Effector memory CD8-positive, alpha-beta T cell (primary cell): Measurements from ENCODE around the gene SMC5.
"Not testable (repeated sequence)": the region's sequence is repeated elsewhere in the genome, so short reads cannot be mapped to it uniquely, and the experiment has no call there.

Experiments used
- ATAC-seq: fragments of 150-1000 bp; cut with Tn5 transposase; replicated peaks from 2 replicates; pipeline ENCODE4 v1.10.0; 2021; ENCODE audit warnings: mild to moderate bottlenecking, moderate library complexity
- DNase-seq, 3 experiments: peaks; one replicate each; pipeline ENCODE4 v3.0.0; 2021
- H3K27ac Mint-ChIP-seq, 2 donors: one replicate each; pipeline ENCODE4 v1.8.0; 2022; ENCODE audit warnings: mild to moderate bottlenecking in 2 of 2, mixed read lengths in 2 of 2, moderate library complexity in 2 of 2
- H3K27me3 Mint-ChIP-seq, 2 donors: one replicate each; pipeline ENCODE4 v1.8.0; 2022; ENCODE audit warnings: mixed read lengths in 2 of 2
- H3K36me3 Mint-ChIP-seq: one replicate; pipeline ENCODE4 v1.8.0; 2022; ENCODE audit warnings: mild to moderate bottlenecking, moderate library complexity, mixed read lengths; ENCODE audit not compliant: insufficient read depth
- H3K4me1 Mint-ChIP-seq, 2 donors: one replicate each; pipeline ENCODE4 v1.8.0; 2022; ENCODE audit warnings: low read depth in 2 of 2, mixed read lengths in 2 of 2
- H3K4me3 Mint-ChIP-seq, 2 donors: one replicate each; pipeline ENCODE4 v1.8.0; 2022; ENCODE audit warnings: mild to moderate bottlenecking in 2 of 2, mixed read lengths in 2 of 2, moderate library complexity in 2 of 2
- H3K9me3 Mint-ChIP-seq, 2 donors: one replicate each; pipeline ENCODE4 v1.8.0; 2022; ENCODE audit warnings: mixed read lengths in 2 of 2
- total RNA-seq, 9 experiments: gene quantifications; one replicate each; lab custom pipeline; 2026; lab: John Stamatoyannopoulos, UW

Gene SMC5
- 146 to 214 (median 173) reads per million in 9 experiments for total RNA-seq

GRCh38 chr9:70258692-70259511 is at the start of gene SMC5:
SMC5 (plus strand) TSS chr9:70258978; CDS start chr9:70259079, 101 bp downstream.
- no peaks in the 10 kb centered on the region for H3K27me3 Mint-ChIP-seq
- H3K4me3 Mint-ChIP-seq: peak within 1 kb of the TSS; percentile 86 to 95
- ATAC-seq: peak; percentile 86
- H3K36me3 Mint-ChIP-seq: peaks cover 8% of the 10 kb centered on the region
- H3K4me1 Mint-ChIP-seq: peaks cover 38 to 50% of the 10 kb centered on the region in 2 donors
- peak within 1 kb of the TSS; percentile 96 to 98 for H3K27ac Mint-ChIP-seq
- no peaks in the 10 kb centered on the region for H3K9me3 Mint-ChIP-seq
- peak; percentile 88 to 92 (median 92) for DNase-seq

- H3K27me3 Mint-ChIP-seq: no peaks in the 10 kb centered on the region
- ATAC-seq (no peak), DNase-seq (no peak)
These were observed 41.7 kb upstream of the SMC5 start for GRCh38 chr9:70217029-70217428.

GRCh38 chr9:70218767-70219166 is 40.0 kb upstream of the SMC5 start:
- Mint-ChIP-seq H3K36me3 (no peaks in the 10 kb centered on the region), H3K27me3 (no peaks in the 10 kb centered on the region), H3K4me3 (no peak overlapping the region), H3K9me3 (peaks cover 0 to 11% of the 10 kb centered on the region in 2 donors), H3K27ac (no peak overlapping the region), H3K4me1 (no peaks in the 10 kb centered on the region)
- DNase-seq (no peak), ATAC-seq (no peak)

More at GRCh38 chr9:70217029-70217428, 41.7 kb upstream of the SMC5 start:
- Mint-ChIP-seq H3K4me1 (no peaks in the 10 kb centered on the region), H3K9me3 (peaks cover 0 to 12% of the 10 kb centered on the region in 2 donors), H3K4me3 (no peak overlapping the region), H3K27ac (no peak overlapping the region), H3K36me3 (no peaks in the 10 kb centered on the region)

- DNase-seq: no peak
- H3K9me3 Mint-ChIP-seq: no peaks in the 10 kb centered on the region
- no peak for ATAC-seq
- H3K4me3 Mint-ChIP-seq: no peak overlapping the region
- H3K27me3 Mint-ChIP-seq: no peaks in the 10 kb centered on the region
- H3K36me3 Mint-ChIP-seq: no peaks in the 10 kb centered on the region
- no peak overlapping the region for H3K27ac Mint-ChIP-seq
- no peaks in the 10 kb centered on the region for H3K4me1 Mint-ChIP-seq
These were observed 38.6 kb upstream of the SMC5 start for GRCh38 chr9:70220216-70220615.

GRCh38 chr9:70222354-70222753 is 36.4 kb upstream of the SMC5 start:
- no peak overlapping the region for H3K4me3 Mint-ChIP-seq
- ATAC-seq (no peak), DNase-seq (no peak)
- H3K36me3 Mint-ChIP-seq: no peaks in the 10 kb centered on the region
- no peaks in the 10 kb centered on the region for H3K4me1 Mint-ChIP-seq
- no peaks in the 10 kb centered on the region for H3K9me3 Mint-ChIP-seq
- no peaks in the 10 kb centered on the region for H3K27me3 Mint-ChIP-seq
- H3K27ac Mint-ChIP-seq: no peak overlapping the region

- Mint-ChIP-seq H3K4me3 (no peak overlapping the region), H3K27ac (no peak overlapping the region), H3K9me3 (no peaks in the 10 kb centered on the region), H3K4me1 (no peaks in the 10 kb centered on the region), H3K36me3 (no peaks in the 10 kb centered on the region), H3K27me3 (peaks cover 11 to 12% of the 10 kb centered on the region in 2 donors)
- ATAC-seq: no peak
- no peak for DNase-seq
These were observed 30.7 kb upstream of the SMC5 start for GRCh38 chr9:70228118-70228517.

GRCh38 chr9:70228611-70229010 is 30.2 kb upstream of the SMC5 start:
- Mint-ChIP-seq H3K27me3 (peaks cover 15 to 17% of the 10 kb centered on the region in 2 donors), H3K36me3 (no peaks in the 10 kb centered on the region), H3K9me3 (no peaks in the 10 kb centered on the region), H3K4me3 (no peak overlapping the region), H3K27ac (no peak overlapping the region), H3K4me1 (no peaks in the 10 kb centered on the region)
- DNase-seq (no peak), ATAC-seq (no peak)

GRCh38 chr9:70229026-70229425 is 29.8 kb upstream of the SMC5 start:
- no peak for DNase-seq
- Mint-ChIP-seq H3K36me3 (no peaks in the 10 kb centered on the region), H3K27me3 (peaks cover 20 to 21% of the 10 kb centered on the region in 2 donors), H3K4me3 (no peak overlapping the region), H3K9me3 (no peaks in the 10 kb centered on the region), H3K4me1 (no peaks in the 10 kb centered on the region), H3K27ac (no peak overlapping the region)
- no peak for ATAC-seq

GRCh38 chr9:70229579-70229978 is 29.2 kb upstream of the SMC5 start:
- H3K27ac Mint-ChIP-seq: no peak overlapping the region
- no peak overlapping the region for H3K4me3 Mint-ChIP-seq
- DNase-seq (no peak), ATAC-seq (no peak)
- H3K36me3 Mint-ChIP-seq: no peaks in the 10 kb centered on the region
- H3K27me3 Mint-ChIP-seq: peaks cover 20 to 23% of the 10 kb centered on the region in 2 donors
- H3K4me1 Mint-ChIP-seq: no peaks in the 10 kb centered on the region
- no peaks in the 10 kb centered on the region for H3K9me3 Mint-ChIP-seq

- Mint-ChIP-seq H3K9me3 (no peaks in the 10 kb centered on the region), H3K4me3 (no peak overlapping the region), H3K36me3 (no peaks in the 10 kb centered on the region), H3K27me3 (peaks cover 20 to 44% of the 10 kb centered on the region in 2 donors), H3K4me1 (no peaks in the 10 kb centered on the region), H3K27ac (no peak overlapping the region)
- DNase-seq (no peak), ATAC-seq (no peak)
These were observed 26.3 kb upstream of the SMC5 start for GRCh38 chr9:70232476-70232875.

GRCh38 chr9:70234208-70234607 is 24.6 kb upstream of the SMC5 start:
- peaks cover 20 to 46% of the 10 kb centered on the region in 2 donors for H3K27me3 Mint-ChIP-seq
- H3K4me1 Mint-ChIP-seq, H3K9me3 Mint-ChIP-seq, DNase-seq, ATAC-seq, H3K4me3 Mint-ChIP-seq, H3K36me3 Mint-ChIP-seq, H3K27ac Mint-ChIP-seq: not testable (repeated sequence)

GRCh38 chr9:70245952-70246351 is 12.8 kb upstream of the SMC5 start:
- DNase-seq, H3K9me3 Mint-ChIP-seq, ATAC-seq, H3K27ac Mint-ChIP-seq, H3K4me3 Mint-ChIP-seq, H3K4me1 Mint-ChIP-seq, H3K36me3 Mint-ChIP-seq: not testable (repeated sequence)
- peaks cover 34 to 44% of the 10 kb centered on the region in 2 donors for H3K27me3 Mint-ChIP-seq

GRCh38 chr9:70250221-70250620 is 8.6 kb upstream of the SMC5 start:
- Mint-ChIP-seq H3K27me3 (peaks cover 6 to 8% of the 10 kb centered on the region in 2 donors), H3K4me3 (no peak overlapping the region), H3K9me3 (no peaks in the 10 kb centered on the region), H3K36me3 (no peaks in the 10 kb centered on the region), H3K4me1 (no peaks in the 10 kb centered on the region), H3K27ac (no peak overlapping the region)
- DNase-seq (no peak), ATAC-seq (no peak)

- Mint-ChIP-seq H3K9me3 (no peaks in the 10 kb centered on the region), H3K4me1 (peaks cover 16 to 24% of the 10 kb centered on the region in 2 donors), H3K36me3 (peaks cover 8% of the 10 kb centered on the region), H3K27me3 (peaks cover 0 to 3% of the 10 kb centered on the region in 2 donors), H3K27ac (no peak overlapping the region), H3K4me3 (no peak overlapping the region)
- no peak for ATAC-seq
- DNase-seq: no peak
These were observed 3.3 kb upstream of the SMC5 start for GRCh38 chr9:70255486-70255885.
